ENCODE data around the gene OR6N2.
A peak's percentile ranks its signal among the peaks of the same experiment; 100 is the strongest.

OR6N2 gene

GRCh38 chr1:158752155-158752712 lies 28.8 kb downstream of the OR6N2 start:
- no peak for DNase-seq

GRCh38 chr1:158735848-158736247 lies 45.2 kb downstream of the OR6N2 start:
- DNase-seq: no peak

- peak; percentile 37 for DNase-seq
These were observed 48.5 kb downstream of the OR6N2 start for GRCh38 chr1:158732524-158732923.

- no peak for DNase-seq
These were observed 49.3 kb downstream of the OR6N2 start for GRCh38 chr1:158731707-158732106.

- DNase-seq: no peak
These were observed 50.6 kb downstream of the OR6N2 start for GRCh38 chr1:158730453-158730852.

- DNase-seq: no peak
These were observed 52.3 kb downstream of the OR6N2 start for GRCh38 chr1:158728510-158729225.

GRCh38 chr1:158724442-158724841 lies 56.6 kb downstream of the OR6N2 start:
- DNase-seq: no peak

All from hematopoietic multipotent progenitor cell treated with erythropoietin and hydrocortisone succinate and interleukin-3 and kit ligand, for 6 days (in vitro differentiated cells).